ENCODE data around the gene DGAT2L6.
A peak's percentile ranks its signal among the peaks of the same experiment; 100 is the strongest.

Gene DGAT2L6

DNA sequence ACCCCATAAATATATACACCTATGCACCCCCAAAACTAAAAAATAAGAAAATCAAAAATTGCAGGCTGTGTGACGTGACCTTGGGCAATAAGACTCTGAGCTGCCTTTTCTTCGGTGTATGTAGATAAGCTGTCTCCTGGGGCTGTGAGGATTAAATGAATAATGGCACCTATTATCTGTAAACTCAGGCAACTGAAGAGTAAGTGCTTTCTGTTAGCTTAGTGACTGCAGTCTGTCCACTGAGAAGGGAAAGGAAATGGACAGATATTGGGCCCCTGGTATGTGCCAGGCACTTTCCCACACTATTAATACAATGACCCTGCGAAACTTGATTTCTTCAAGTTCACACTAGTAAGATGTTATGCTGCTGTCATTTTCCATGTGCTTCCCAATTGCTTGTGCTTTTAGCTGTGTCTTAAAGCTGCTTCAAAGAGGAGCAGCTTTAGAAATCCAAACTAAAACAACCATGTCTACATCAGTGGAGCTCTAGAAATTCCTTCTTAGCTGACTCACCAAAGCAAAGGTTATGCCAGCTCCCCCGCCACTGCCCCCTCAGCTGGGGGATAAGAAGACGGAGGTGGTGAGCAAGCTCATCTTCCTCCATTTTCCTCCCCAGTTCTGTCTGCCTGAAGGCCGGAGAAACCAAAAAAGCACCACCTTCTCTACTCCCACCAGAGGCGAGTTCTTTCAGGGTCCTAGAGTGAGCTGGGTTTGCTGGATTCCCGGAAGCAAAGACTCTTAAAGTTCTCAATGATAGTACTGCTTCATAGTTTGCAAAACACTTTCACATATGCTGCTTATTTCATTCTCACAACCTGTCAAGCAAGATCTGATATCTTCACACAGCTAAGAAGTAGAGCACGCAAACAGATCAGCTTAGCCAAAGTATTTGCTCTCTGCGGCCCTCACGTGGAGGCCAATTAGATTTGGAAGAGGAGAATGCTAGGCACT is 8.8 kb upstream of the DGAT2L6 start:
- H3K4me2 ChIP-seq (ENCODE audit: insufficient read depth, low read length, poor library complexity, severe bottlenecking): peak overlapping the region; percentile 48
- H3K9me3 ChIP-seq (replicated peaks in 1 of 2; ENCODE audit: control insufficient read depth in 2 of 2, insufficient read depth in 1 of 2, low read depth in 1 of 2, low read length in 2 of 2): no peaks in the 10 kb centered on the region
- WGBS, 2 donors (ENCODE audit: extremely low coverage in 2 of 2, insufficient read length in 2 of 2, insufficient replicate concordance in 1 of 2): no CpG with 5 or more reads among the region's 11 CpGs
- no peak for DNase-seq (ENCODE audit: low spot score)
- peak overlapping the region in 1 of 2 donors; percentile 32 for H3K4me3 ChIP-seq (ENCODE audit: low read length in 2 of 2)
- no peak overlapping the region for H3K14ac ChIP-seq (ENCODE audit: low read length)
- no peak overlapping the region for H3K4ac ChIP-seq (ENCODE audit: low read length)
- no peak overlapping the region for H2BK5ac ChIP-seq (ENCODE audit: low read length)
- H3K36me3 ChIP-seq (replicated peaks in 1 of 2; ENCODE audit: control insufficient read depth in 2 of 2, insufficient read depth in 2 of 2, low read length in 2 of 2): peaks cover 4 to 17% of the 10 kb centered on the region in 2 donors
- no peaks in the 10 kb centered on the region for H3K27me3 ChIP-seq (ENCODE audit: control insufficient read depth in 3 of 3, insufficient read depth in 3 of 3, low read depth in 1 of 3, low read length in 3 of 3)
- peaks cover 11 to 23% of the 10 kb centered on the region in 2 donors for H3K4me1 ChIP-seq (ENCODE audit: control insufficient read depth in 2 of 2, insufficient read depth in 1 of 2, low read depth in 1 of 2, low read length in 2 of 2)
- no peak overlapping the region for H3K9ac ChIP-seq (ENCODE audit: low read depth, low read length, poor library complexity)
- no peak overlapping the region for H3K18ac ChIP-seq (ENCODE audit: low read length)
- H2BK15ac ChIP-seq (ENCODE audit: low read length): no peak overlapping the region
- no peak overlapping the region for H2BK120ac ChIP-seq (ENCODE audit: low read depth, low read length)
- no peak overlapping the region for H2AK5ac ChIP-seq (ENCODE audit: low read depth, low read length)
- H3K79me1 ChIP-seq (ENCODE audit: low read depth, low read length): no peaks in the 10 kb centered on the region
- H3K27ac ChIP-seq (replicated peaks; ENCODE audit: low read length): peak overlapping the region; percentile 69
- H4K8ac ChIP-seq (ENCODE audit: low read depth, low read length): no peak overlapping the region
- H2AFZ ChIP-seq (ENCODE audit: low read length): peak overlapping the region; percentile 84
- no peak overlapping the region for H4K91ac ChIP-seq (ENCODE audit: low read depth, low read length, poor library complexity)
- H3K23ac ChIP-seq (ENCODE audit: low read depth, low read length, poor library complexity): no peak overlapping the region
- no peak overlapping the region for H2BK12ac ChIP-seq (ENCODE audit: low read length)

DNA sequence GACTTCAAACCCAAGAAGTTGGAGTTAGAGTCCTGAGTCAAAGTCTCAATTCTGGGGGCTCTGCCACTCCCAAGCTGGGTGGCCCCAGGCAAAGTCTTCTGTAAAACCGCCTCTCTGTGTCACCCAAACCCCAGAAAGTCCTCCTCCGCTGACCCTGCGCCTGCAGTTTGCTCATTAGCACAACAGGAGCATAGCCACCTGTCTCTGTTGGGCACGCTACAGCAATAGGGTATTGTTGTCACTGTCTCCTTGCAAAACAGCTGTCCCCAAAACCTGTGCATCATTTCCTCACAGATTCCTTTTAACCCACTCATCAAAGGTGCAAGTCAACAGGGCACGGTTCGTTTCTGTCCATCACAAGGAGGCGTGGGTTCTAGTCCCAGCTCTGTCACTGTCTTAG is 8.0 kb upstream of the DGAT2L6 start:
- Histone ChIP-seq H3K4me2 (ENCODE audit: insufficient read depth, low read length, poor library complexity, severe bottlenecking) (no peak overlapping the region), H3K9ac (ENCODE audit: low read depth, low read length, poor library complexity) (no peak overlapping the region), H2AFZ (ENCODE audit: low read length) (peak overlapping the region; percentile 84), H4K8ac (ENCODE audit: low read depth, low read length) (no peak overlapping the region), H3K4me3 (ENCODE audit: low read length in 2 of 2) (no peak overlapping the region), H3K79me1 (ENCODE audit: low read depth, low read length) (no peaks in the 10 kb centered on the region), H3K18ac (ENCODE audit: low read length) (no peak overlapping the region), H3K4ac (ENCODE audit: low read length) (no peak overlapping the region), H3K9me3 (replicated peaks in 1 of 2; ENCODE audit: control insufficient read depth in 2 of 2, insufficient read depth in 1 of 2, low read depth in 1 of 2, low read length in 2 of 2) (no peaks in the 10 kb centered on the region), H2BK15ac (ENCODE audit: low read length) (no peak overlapping the region), H3K36me3 (replicated peaks in 1 of 2; ENCODE audit: control insufficient read depth in 2 of 2, insufficient read depth in 2 of 2, low read length in 2 of 2) (peaks cover 4 to 13% of the 10 kb centered on the region in 2 donors), H3K4me1 (ENCODE audit: control insufficient read depth in 2 of 2, insufficient read depth in 1 of 2, low read depth in 1 of 2, low read length in 2 of 2) (peaks cover 11 to 25% of the 10 kb centered on the region in 2 donors), H3K27me3 (ENCODE audit: control insufficient read depth in 3 of 3, insufficient read depth in 3 of 3, low read depth in 1 of 3, low read length in 3 of 3) (no peaks in the 10 kb centered on the region), H2BK120ac (ENCODE audit: low read depth, low read length) (no peak overlapping the region), H2AK5ac (ENCODE audit: low read depth, low read length) (no peak overlapping the region), H2BK12ac (ENCODE audit: low read length) (no peak overlapping the region), H4K91ac (ENCODE audit: low read depth, low read length, poor library complexity) (no peak overlapping the region), H3K23ac (ENCODE audit: low read depth, low read length, poor library complexity) (no peak overlapping the region), H2BK5ac (ENCODE audit: low read length) (no peak overlapping the region), H3K27ac (replicated peaks; ENCODE audit: low read length) (no peak overlapping the region), H3K14ac (ENCODE audit: low read length) (no peak overlapping the region)
- WGBS, 2 donors (ENCODE audit: extremely low coverage in 2 of 2, insufficient read length in 2 of 2, insufficient replicate concordance in 1 of 2): no CpG with 5 or more reads among the region's 7 CpGs
- no peak for DNase-seq (ENCODE audit: low spot score)

DNA sequence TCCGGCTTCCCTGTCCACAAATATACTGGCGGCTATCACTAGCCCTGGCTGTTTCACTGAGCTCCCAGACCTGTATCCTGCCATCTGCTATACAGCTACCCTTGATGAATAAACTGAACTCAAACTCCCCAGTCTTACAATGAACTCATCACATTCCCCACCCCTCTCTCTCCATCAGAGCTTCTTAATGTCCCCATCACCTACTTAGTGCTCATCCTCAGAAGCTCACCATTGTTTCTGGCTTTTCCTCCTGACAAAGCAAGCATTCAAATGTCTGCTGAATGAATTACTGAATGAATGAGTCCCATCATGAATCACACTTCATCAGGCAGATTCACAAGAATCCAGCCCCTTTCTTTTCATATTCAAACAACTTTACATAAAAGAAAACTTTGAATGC is 5.7 kb upstream of the DGAT2L6 start:
- H3K4me1 ChIP-seq (ENCODE audit: control insufficient read depth in 2 of 2, insufficient read depth in 1 of 2, low read depth in 1 of 2, low read length in 2 of 2): peaks cover 11 to 25% of the 10 kb centered on the region in 2 donors
- no peak overlapping the region for H3K4ac ChIP-seq (ENCODE audit: low read length)
- H3K9ac ChIP-seq (ENCODE audit: low read depth, low read length, poor library complexity): no peak overlapping the region
- H2BK12ac ChIP-seq (ENCODE audit: low read length): no peak overlapping the region
- DNase-seq (ENCODE audit: low spot score): no peak
- no peaks in the 10 kb centered on the region for H3K36me3 ChIP-seq (replicated peaks in 1 of 2; ENCODE audit: control insufficient read depth in 2 of 2, insufficient read depth in 2 of 2, low read length in 2 of 2)
- H3K27ac ChIP-seq (replicated peaks; ENCODE audit: low read length): peak overlapping the region; percentile 23
- H4K8ac ChIP-seq (ENCODE audit: low read depth, low read length): no peak overlapping the region
- H3K4me3 ChIP-seq (ENCODE audit: low read length in 2 of 2): no peak overlapping the region
- no peak overlapping the region for H3K14ac ChIP-seq (ENCODE audit: low read length)
- no peak overlapping the region for H3K18ac ChIP-seq (ENCODE audit: low read length)
- no CpG with 5 or more reads among the region's 2 CpGs for WGBS, 2 donors (ENCODE audit: extremely low coverage in 2 of 2, insufficient read length in 2 of 2, insufficient replicate concordance in 1 of 2)
- H2BK15ac ChIP-seq (ENCODE audit: low read length): no peak overlapping the region
- no peak overlapping the region for H4K91ac ChIP-seq (ENCODE audit: low read depth, low read length, poor library complexity)
- H2BK5ac ChIP-seq (ENCODE audit: low read length): no peak overlapping the region
- H2BK120ac ChIP-seq (ENCODE audit: low read depth, low read length): no peak overlapping the region
- H3K9me3 ChIP-seq (replicated peaks in 1 of 2; ENCODE audit: control insufficient read depth in 2 of 2, insufficient read depth in 1 of 2, low read depth in 1 of 2, low read length in 2 of 2): no peaks in the 10 kb centered on the region
- peak overlapping the region; percentile 9 for H2AFZ ChIP-seq (ENCODE audit: low read length)
- H3K27me3 ChIP-seq (ENCODE audit: control insufficient read depth in 3 of 3, insufficient read depth in 3 of 3, low read depth in 1 of 3, low read length in 3 of 3): peaks cover 0 to under 1% (median 0%) of the 10 kb centered on the region in 3 experiments
- no peak overlapping the region for H3K4me2 ChIP-seq (ENCODE audit: insufficient read depth, low read length, poor library complexity, severe bottlenecking)
- no peaks in the 10 kb centered on the region for H3K79me1 ChIP-seq (ENCODE audit: low read depth, low read length)
- no peak overlapping the region for H3K23ac ChIP-seq (ENCODE audit: low read depth, low read length, poor library complexity)
- H2AK5ac ChIP-seq (ENCODE audit: low read depth, low read length): no peak overlapping the region

- H2AK5ac ChIP-seq (ENCODE audit: low read depth, low read length): no peak overlapping the region
- H2BK5ac ChIP-seq (ENCODE audit: low read length): no peak overlapping the region
- H3K9me3 ChIP-seq (replicated peaks in 1 of 2; ENCODE audit: control insufficient read depth in 2 of 2, insufficient read depth in 1 of 2, low read depth in 1 of 2, low read length in 2 of 2): no peaks in the 10 kb centered on the region
- no peak overlapping the region for H3K4me3 ChIP-seq (ENCODE audit: low read length in 2 of 2)
- H2AFZ ChIP-seq (ENCODE audit: low read length): peak overlapping the region; percentile 69
- H4K8ac ChIP-seq (ENCODE audit: low read depth, low read length): no peak overlapping the region
- H3K36me3 ChIP-seq (replicated peaks in 1 of 2; ENCODE audit: control insufficient read depth in 2 of 2, insufficient read depth in 2 of 2, low read length in 2 of 2): no peaks in the 10 kb centered on the region
- peaks cover 9 to 22% of the 10 kb centered on the region in 2 donors for H3K4me1 ChIP-seq (ENCODE audit: control insufficient read depth in 2 of 2, insufficient read depth in 1 of 2, low read depth in 1 of 2, low read length in 2 of 2)
- no peak for DNase-seq (ENCODE audit: low spot score)
- no peaks in the 10 kb centered on the region for H3K79me1 ChIP-seq (ENCODE audit: low read depth, low read length)
- no peak overlapping the region for H3K4me2 ChIP-seq (ENCODE audit: insufficient read depth, low read length, poor library complexity, severe bottlenecking)
- no peak overlapping the region for H3K18ac ChIP-seq (ENCODE audit: low read length)
- H3K27me3 ChIP-seq (ENCODE audit: control insufficient read depth in 3 of 3, insufficient read depth in 3 of 3, low read depth in 1 of 3, low read length in 3 of 3): peaks cover 0 to 4% (median 0%) of the 10 kb centered on the region in 3 experiments
- H2BK12ac ChIP-seq (ENCODE audit: low read length): no peak overlapping the region
- H3K23ac ChIP-seq (ENCODE audit: low read depth, low read length, poor library complexity): no peak overlapping the region
- H3K4ac ChIP-seq (ENCODE audit: low read length): no peak overlapping the region
- peak overlapping the region; percentile 22 for H3K27ac ChIP-seq (replicated peaks; ENCODE audit: low read length)
- no peak overlapping the region for H3K9ac ChIP-seq (ENCODE audit: low read depth, low read length, poor library complexity)
- H2BK15ac ChIP-seq (ENCODE audit: low read length): no peak overlapping the region
- no peak overlapping the region for H4K91ac ChIP-seq (ENCODE audit: low read depth, low read length, poor library complexity)
- no peak overlapping the region for H2BK120ac ChIP-seq (ENCODE audit: low read depth, low read length)
- H3K14ac ChIP-seq (ENCODE audit: low read length): no peak overlapping the region
- no CpG with 5 or more reads among the region's 3 CpGs for WGBS, 2 donors (ENCODE audit: extremely low coverage in 2 of 2, insufficient read length in 2 of 2, insufficient replicate concordance in 1 of 2)
These were observed 5.1 kb upstream of the DGAT2L6 start for GRCh38 chrX:70172221-70172620.

Data from neuronal stem cell (in vitro differentiated cells).